HG03039 (cell line): ENCODE measurements around the gene IRAK3.

Source experiments
- ATAC-seq: cut with Tn5 transposase; IDR thresholded peaks from one replicate; pipeline ENCODE4 v1.9.1; 2021; ENCODE audit warnings: mild to moderate bottlenecking, moderate library complexity; ENCODE audit not compliant: unreplicated experiment

IRAK3 gene, protein sequence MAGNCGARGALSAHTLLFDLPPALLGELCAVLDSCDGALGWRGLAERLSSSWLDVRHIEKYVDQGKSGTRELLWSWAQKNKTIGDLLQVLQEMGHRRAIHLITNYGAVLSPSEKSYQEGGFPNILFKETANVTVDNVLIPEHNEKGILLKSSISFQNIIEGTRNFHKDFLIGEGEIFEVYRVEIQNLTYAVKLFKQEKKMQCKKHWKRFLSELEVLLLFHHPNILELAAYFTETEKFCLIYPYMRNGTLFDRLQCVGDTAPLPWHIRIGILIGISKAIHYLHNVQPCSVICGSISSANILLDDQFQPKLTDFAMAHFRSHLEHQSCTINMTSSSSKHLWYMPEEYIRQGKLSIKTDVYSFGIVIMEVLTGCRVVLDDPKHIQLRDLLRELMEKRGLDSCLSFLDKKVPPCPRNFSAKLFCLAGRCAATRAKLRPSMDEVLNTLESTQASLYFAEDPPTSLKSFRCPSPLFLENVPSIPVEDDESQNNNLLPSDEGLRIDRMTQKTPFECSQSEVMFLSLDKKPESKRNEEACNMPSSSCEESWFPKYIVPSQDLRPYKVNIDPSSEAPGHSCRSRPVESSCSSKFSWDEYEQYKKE

GRCh38 chr12:66188584-66189485, at the start of gene IRAK3:
Gene IRAK3 (plus strand): TSS chr12:66189214. CDS start chr12:66189300, 86 bp downstream.
- ATAC-seq = peak; percentile 65

GRCh38 chr12:66139328-66139727, 49.7 kb upstream of the IRAK3 start:
- no peak for ATAC-seq

DNA sequence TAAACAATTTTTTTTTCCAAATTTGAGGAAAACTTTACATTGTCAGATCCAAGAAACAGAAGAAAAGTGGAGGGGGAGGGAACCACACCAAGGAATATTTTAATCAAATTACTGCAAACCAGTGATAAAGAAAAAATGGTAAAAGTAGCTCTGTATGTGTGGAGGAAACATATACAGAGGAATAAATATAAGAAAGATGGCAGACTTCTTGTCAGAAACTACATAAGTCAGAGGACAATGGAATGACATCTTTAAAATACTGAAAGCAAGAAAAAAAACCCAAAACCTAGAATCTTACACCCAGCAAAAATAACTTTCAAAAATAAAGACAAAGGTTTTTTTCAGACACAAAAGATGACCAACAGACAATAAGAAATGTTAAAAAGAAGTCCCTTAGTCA, 48.3 kb upstream of the IRAK3 start:
- ATAC-seq = no peak

DNA sequence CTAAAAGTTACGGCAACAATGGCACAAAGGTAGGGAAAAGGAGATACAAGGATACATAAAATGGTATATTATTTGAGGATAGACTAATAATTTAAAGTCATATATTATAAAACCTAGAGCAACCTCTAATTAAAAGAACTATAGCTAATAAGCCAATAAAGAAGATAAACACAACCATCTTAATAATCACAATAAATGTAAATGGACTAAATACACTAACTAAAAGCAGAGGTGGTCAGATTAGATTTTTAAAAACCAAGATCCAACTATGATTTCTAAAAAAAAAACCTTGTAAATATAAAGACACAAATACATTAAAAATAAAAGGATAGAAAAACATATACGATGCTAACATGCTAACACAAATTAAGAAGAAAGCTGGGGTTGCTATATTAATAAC, 47.7 kb upstream of the IRAK3 start:
- no peak for ATAC-seq

- no peak for ATAC-seq
These were observed 46.2 kb upstream of the IRAK3 start for GRCh38 chr12:66142826-66143225.

GRCh38 chr12:66143868-66144267, 45.1 kb upstream of the IRAK3 start:
- no peak for ATAC-seq

DNA sequence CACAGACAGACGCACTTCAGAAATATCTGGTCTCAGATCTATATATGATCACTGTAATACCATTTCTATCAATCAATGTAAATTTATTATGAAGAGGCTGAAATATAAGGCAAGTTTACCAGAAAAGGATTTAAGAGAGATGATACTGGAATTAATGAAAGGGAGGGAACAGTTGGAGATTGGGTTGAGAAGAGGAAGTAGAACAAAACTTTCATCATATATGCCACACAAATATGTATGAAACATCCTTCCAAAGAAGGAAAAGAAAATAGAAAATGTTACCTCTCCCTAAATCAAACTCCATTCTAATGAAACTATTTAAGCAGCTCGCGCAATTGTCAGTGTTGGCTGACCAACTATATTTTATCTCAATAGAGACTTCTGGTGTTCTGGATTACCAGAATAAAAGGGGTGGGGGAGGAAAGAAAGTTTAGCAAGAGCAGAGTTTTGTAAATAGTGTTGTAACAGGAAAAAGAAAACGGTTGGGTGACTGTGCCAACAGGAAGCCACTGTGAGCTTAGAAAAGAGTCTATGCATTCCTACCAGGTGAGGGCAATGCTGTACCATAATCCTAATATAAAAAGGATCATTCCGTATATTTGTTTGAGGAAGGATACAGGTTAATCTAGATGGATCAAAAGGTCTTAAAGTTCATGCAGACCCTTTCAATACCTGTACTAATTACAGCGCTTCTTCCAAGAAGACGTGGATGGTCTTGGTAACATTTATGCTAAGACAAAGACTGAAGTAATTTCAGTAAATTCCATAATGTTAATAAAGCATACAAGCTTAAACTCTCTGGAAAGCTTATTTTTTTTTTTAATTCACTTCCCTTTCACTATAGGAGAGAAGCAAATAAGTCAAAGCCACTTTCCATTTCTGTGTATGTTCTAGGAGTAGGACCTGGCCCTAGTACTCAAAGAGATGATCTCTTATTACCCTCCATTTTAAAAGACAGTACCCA, 43.9 kb upstream of the IRAK3 start:
- ATAC-seq = no peak

DNA sequence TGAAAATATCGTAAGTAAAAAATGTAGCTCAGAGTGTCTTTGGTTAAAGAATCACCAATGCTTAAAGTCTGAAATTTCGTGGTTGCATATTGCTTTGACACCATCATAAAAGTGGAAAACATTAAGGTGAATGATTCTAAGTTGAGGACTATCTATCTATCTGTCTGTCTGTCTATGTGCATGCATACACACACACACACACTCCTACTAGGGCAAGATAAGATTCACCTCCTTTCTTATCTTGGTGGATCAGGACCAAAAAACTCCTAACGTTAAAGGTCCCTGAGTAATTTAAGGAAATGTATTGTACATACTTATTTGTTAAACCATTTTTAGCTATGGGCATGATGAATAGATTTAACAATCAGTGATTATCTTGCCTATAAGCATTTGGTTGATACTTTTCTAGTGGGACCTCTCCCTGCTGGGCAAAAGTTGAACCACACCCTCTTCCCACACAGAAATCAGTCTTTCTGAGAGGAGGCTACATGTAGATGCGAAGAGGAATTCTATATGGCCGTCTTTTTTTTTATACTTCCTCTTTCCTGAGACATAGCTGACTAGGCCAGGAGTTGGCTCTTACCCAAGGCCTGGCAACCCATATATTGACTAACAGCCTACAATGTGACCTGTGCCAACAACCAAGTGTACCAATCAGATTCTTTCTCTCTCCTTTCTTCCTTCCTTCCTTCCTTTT, 39.2 kb upstream of the IRAK3 start:
- ATAC-seq = no peak

- no peak for ATAC-seq
These were observed 36.3 kb upstream of the IRAK3 start for GRCh38 chr12:66152732-66153131.

GRCh38 chr12:66154776-66155175, 34.2 kb upstream of the IRAK3 start:
- ATAC-seq = no peak

DNA sequence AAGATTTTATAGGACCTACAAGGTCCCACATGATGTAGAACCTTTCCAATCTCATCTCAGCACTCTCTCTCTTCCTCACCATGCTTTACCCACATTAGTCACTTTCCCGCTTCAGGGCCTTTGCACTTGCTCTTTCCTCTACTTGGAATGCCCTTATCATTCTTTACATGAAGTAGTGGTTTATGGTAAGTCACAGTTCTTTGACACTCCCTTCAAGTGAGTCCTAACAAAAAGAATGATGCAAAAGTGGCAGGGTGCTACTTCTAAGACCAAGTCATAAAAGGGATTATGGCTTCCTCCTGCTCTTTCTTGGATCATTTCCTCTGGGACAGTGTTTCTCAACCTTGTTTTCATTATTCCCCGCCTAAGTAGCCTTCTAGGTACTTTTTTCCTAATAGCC, 32.4 kb upstream of the IRAK3 start:
- no peak for ATAC-seq

DNA sequence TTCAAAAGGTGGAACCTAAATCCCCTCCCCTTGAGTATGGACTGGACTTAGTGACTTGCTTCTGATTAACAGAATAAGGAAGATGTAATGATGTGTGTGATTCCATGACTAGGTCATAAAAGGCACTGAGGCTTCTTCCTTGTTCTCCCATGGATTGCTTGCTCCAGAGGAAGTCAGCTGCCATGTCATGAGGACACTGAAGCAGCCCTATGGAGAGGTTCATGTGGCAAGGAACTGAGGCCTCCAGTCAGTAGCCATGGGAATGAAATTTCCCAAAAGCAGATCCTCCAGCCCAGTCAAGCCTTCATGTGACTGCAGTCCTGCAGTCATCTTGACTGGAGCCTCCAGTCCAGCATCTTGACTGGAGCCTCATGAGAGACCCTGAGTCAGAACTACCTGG, 29.9 kb upstream of the IRAK3 start:
- ATAC-seq = no peak

DNA sequence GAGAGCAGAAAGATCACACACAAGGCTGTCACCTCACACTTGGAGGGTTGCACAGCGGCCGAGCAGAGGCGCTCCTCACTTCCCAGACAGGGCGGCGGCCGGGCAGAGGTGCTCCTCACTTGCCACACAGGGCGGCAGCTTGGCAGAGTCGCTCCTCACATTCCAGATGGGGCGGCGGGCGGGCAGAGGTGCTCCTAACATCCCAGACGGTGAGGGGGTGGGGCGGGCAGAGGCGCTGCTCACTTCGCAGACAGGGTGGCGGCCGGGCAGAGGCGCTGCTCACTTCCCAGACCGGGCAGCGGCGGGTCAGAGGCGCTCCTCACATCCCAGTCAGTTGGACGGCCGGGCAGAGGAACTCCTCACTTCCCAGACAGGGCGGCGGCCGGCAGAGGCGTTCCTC, 28.3 kb upstream of the IRAK3 start:
- no peak for ATAC-seq

- ATAC-seq = no peak
These were observed 26.3 kb upstream of the IRAK3 start for GRCh38 chr12:66162701-66163100.

GRCh38 chr12:66163289-66163688, 25.7 kb upstream of the IRAK3 start:
- no peak for ATAC-seq

DNA sequence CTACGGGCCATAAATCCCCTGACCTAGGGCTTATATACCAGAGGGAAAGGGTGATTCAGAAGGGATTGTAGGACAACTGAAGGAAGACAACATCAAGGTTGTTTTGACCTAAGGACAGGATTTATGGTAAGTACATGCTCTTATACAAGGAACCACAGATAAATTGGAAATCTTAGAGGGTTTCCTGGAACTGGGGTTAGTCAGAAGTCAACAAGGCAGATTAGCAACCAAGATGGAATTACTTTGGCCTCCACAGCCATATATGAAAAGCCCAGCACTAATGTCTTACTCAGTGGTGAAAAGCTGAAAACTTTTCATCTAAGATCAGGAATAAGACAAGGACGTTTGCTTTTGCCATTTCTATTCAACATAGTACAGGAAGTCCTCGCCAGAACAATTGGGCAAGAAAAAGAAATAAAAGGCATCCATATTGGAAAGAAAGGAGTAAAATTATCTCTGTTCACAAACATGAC, 24.6 kb upstream of the IRAK3 start:
- no peak for ATAC-seq

- ATAC-seq = no peak
These were observed 23.9 kb upstream of the IRAK3 start for GRCh38 chr12:66165141-66165540.

GRCh38 chr12:66166561-66166960, 22.5 kb upstream of the IRAK3 start:
- no peak for ATAC-seq

DNA sequence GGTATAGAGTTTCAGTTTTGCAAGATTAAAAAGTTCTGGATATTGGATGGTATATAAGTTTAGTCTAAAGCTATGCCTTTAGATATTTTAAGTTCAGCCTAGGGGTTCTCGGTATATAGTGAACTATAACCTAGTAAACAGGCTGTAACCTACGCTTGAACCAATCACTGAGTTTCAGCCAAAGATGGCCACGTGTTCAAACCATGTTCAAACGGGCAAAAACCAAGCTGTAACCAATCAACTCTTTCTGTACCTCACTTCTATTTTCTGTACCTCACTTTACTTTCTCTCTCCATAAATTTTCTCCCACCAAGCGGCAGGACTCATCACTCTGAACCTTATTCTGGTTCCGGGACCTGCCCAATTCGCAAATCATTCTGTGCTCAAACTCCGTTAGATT, 20.6 kb upstream of the IRAK3 start:
- no peak for ATAC-seq
